HL-60/S4 (cell line): ENCODE results near the gene INSL3.
"Not testable (repeated sequence)": the region's sequence is repeated elsewhere in the genome, so short reads cannot be mapped to it uniquely, and the experiment has no call there.

Experiments used
- in situ Hi-C: fragments of 300-500 bp; cut with MboI; formaldehyde crosslinking; loops from 2 replicates; pipeline ENCODE4 v1.14.3; 2022; ENCODE audit warnings: low sequenced_read_pairs

INSL3 gene

DNA sequence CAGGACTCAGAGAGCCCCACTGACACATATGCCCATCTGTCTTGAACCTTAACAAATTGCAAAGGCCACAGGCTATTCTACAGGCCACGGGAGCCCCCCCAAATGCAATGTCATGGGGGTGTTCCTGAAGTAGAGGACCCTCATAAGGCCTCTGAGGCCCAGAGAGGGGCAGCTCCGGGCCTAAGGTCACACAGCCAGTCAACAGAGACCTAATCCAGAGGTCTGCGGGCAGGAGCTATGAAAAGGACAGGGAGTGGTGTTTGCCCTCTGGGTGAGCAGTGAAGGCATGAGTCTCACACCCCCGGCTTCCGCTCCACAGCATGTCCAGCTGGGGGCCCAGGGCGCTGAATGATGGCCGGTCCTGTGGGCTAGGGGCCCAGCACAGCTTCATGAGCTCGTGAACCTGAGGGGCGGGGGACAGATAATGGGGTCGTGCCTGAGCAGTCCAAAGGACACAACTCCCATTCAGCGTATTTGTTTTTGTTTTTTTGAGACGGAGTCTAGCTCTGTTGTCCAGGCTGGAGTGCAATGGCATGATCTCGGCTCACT is 5.3 kb upstream of the INSL3 start:
- in situ Hi-C loops = no loop called here

DNA sequence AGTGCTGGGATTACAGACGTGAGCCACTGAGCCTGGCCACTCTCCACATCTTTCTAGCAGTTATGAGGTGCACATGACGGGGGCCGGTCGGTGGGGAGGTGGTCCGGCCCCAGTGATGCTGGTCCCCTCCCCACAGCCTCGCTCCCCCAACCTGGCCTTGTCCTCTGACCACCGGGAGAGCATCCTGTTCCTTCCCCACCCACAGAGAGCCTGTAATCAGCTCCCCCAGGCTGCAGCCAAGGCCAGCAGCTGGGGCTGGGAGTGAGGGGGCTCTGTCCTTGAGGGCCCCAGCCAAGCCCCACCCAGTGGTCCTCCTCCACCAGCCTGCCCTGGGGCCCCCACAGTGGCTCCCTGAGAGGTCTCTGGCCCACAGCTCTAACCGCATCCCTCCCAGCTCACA is 3.0 kb upstream of the INSL3 start:
- in situ Hi-C loops = no loop called here

DNA sequence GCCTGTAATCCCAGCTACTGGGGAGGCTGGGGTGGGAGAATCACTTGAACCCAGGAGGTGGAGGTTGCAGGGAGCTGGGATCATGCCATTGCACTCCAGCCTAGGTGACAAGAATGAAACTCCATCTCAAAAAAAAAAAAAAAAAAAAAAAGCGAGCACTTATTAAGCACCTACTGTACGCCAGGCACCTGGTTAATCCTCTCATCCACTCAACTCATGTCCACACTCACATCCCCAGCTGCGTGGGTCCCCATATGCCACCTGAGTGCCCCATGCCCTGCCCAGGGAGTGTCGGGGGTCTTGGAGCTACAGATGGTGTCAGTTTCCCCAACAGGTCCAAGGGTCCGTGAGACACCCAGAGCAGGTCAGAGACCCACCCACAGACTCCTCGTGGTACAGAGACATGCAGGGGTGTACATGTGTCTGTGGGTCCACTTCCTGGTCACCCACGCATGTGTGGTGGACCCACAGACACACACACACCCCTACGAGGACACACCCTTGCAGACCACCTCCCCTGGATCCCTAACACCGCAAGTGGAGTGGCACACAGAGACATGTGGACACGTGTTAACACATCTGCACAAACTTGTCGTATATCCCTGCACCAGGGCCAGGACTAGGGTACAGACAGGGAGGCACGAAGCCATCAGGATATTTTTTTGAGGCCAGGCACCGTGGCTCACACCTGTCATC is 3.5 kb downstream of the INSL3 start:
- in situ Hi-C loops = no loop called here

DNA sequence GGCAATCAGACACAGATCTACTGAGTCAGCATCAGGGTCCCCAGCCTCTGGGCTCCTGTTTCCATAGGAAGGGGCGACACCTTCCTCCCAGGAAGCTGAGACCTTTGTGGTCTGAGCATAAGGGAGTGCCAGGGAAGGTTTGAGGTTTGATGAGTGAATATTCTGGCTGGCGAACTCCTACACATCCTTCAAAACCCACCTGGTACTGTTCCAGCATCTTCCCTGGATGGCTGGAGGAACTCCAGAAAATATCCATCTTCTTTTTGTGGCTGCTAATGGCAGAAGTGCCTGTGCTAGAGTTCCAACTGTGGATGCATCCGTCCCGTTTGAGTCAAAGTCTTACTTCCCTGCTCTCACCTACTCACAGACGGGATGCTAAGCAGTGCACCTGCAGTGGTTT is 9.2 kb downstream of the INSL3 start:
- in situ Hi-C loops = no loop called here

DNA sequence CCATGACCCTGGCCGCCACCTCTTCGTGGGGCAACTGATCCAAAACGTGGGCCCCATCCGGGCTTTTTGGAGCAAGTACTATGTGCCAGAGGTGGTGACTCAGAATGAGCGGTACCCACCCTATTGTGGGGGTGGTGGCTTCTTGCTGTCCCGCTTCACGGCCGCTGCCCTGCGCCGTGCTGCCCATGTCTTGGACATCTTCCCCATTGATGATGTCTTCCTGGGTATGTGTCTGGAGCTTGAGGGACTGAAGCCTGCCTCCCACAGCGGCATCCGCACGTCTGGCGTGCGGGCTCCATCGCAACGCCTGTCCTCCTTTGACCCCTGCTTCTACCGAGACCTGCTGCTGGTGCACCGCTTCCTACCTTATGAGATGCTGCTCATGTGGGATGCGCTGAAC is 9.6 kb downstream of the INSL3 start:
- in situ Hi-C loops = no loop called here

DNA sequence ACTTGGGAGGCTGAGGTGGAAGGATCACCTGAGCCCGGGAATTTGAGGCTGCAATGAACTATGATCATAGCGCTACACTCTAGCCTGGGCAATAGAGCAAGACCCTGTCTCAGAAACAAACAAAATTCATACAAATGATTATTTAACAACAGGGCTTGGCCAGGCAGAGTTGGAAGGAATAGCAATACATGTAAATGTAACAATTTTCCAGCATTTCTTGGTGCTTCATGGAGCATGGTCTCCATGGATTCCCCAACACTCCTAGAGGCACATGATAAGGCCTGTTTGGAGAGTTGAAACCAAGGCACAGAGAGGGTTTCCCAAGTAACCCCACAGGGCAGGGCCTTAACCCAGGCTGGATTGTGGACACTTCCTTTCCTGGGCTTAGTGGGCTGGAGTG is 10.2 kb downstream of the INSL3 start:
- in situ Hi-C loops = no loop called here

DNA sequence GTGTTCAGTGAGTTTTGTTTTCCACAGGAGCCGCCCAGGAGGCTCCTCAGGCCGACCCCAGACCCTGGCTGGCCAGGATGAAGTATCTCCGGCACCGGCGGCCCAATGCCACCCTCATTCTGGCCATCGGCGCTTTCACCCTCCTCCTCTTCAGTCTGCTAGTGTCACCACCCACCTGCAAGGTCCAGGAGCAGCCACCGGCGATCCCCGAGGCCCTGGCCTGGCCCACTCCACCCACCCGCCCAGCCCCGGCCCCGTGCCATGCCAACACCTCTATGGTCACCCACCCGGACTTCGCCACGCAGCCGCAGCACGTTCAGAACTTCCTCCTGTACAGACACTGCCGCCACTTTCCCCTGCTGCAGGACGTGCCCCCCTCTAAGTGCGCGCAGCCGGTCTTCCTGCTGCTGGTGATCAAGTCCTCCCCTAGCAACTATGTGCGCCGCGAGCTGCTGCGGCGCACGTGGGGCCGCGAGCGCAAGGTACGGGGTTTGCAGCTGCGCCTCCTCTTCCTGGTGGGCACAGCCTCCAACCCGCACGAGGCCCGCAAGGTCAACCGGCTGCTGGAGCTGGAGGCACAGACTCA is 13.5 kb downstream of the INSL3 start:
- in situ Hi-C loops = no loop called here

DNA sequence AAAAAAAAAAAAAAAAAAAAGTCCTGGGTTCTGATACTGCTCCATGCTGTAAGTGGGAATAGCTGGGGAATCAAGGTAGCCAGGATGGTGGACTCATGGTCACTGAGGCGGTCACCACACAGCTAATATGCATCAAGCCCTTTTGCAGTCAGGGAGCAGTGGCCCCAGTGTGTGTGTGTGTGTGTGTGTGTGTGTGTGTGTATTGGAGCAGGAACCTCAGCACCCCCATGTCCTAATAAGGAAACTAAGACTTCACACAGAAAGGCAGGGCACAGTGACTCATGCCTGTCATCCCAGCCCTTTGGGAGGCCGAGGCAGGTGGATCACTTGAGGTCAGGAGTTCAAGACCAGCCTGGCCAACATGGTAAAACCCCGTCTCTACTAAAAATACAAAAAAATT is 14.4 kb downstream of the INSL3 start:
- in situ Hi-C loops = no loop called here

DNA sequence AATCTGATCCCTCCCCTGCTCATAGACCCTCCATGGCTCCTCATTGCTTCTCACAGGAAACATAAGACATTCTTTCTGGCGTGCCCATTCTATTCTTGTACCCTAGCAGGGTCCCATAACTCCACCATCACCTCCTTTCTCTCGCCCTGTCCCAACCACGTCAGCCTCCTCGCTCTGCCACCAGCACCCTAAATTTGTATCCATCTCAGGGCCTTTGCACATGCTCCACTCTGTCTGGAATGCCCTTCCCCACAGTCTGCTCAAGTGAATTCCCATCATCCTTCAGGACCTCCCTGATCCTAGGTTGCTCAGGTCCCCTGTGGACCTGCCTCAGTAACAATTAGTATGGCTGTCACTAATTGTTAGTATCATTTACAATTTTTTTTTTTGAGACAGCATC is 15.9 kb downstream of the INSL3 start:
- in situ Hi-C loops = no loop called here

DNA sequence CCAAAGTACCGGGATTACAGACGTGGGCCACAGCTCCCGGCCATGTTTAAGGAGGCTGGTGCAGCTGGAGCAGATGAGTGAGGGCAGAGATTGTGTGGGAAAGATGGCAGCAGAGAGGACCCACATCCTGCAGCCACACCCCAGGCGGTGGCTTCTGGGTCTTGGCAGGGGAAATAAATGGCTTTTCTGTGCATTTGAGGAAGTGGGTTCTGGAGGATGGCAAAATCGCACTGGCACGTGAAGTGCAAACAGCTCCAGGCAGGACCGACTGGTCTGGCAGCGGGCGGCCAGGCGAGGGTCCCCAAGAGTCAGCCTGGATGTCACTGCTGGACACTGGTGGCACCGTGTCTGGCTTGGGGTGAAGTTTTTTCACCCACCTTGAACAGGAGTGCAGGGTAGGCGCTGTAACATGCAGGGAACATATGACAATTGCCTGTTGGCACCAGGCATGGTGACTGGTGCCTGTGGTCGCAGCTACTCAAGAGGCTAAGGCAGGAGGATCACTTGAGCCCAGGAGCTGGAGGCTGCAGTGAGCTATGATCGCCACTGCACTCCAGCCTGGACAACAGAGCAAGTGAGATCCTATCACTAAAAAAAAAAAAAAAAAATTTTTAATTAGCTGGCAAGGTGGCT is 17.9 kb downstream of the INSL3 start:
- in situ Hi-C loops = no loop called here

DNA sequence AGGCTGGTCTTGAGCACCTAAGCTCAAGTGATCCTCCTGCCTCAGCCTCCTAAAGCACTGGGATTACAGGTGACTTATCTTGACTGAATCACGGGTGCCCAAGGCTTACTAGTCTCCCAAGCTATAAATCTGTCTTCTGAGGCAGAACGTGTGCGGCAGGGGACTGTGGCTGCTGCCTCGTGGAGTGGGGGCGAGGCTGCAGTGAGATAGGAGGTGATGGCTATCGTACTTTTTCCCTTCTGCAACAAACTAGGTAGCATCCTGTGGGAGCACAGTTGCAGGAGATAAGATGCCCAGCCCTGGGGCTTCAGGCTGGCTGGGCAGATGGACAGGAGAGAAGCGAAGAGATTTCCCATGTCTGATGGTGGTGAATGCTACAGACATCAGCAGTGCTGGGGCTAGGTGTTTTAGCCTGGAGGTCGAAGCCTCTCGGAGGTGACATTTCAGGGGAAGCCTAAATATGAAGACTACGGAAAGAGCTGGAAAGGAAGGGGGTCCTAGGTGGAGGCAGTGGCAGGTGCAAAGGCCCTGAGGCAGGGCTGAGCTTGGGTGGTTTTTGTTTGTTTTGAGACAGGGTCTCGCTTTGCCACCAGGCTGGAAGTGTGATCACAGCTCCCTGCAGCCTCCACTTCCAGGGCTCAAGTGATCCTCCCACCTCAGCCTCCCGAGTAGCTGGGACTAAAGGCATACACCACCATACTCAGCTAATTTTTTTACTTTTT is 19.0 kb downstream of the INSL3 start:
- in situ Hi-C loops = no loop called here

DNA sequence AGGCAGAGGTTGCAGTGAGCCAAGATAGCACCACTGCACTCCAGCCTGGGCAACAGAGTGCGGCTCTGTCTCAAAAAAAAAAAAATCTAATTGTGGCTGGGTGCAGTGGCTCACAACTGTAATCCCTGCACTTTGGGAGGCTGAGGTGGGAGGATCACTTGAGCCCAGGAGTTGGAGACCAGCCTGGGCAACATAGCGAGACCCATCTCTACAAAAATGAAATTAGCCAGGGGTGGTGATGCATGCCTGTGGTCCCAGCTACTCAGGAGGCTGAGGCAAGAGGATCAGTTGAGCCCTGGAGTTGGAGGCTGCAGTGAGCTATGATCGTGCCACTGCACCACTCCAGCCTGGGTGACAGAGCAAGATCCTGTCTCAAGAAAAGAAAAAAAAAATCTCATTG is 22.7 kb downstream of the INSL3 start:
- in situ Hi-C loops = not testable (repeated sequence)

DNA sequence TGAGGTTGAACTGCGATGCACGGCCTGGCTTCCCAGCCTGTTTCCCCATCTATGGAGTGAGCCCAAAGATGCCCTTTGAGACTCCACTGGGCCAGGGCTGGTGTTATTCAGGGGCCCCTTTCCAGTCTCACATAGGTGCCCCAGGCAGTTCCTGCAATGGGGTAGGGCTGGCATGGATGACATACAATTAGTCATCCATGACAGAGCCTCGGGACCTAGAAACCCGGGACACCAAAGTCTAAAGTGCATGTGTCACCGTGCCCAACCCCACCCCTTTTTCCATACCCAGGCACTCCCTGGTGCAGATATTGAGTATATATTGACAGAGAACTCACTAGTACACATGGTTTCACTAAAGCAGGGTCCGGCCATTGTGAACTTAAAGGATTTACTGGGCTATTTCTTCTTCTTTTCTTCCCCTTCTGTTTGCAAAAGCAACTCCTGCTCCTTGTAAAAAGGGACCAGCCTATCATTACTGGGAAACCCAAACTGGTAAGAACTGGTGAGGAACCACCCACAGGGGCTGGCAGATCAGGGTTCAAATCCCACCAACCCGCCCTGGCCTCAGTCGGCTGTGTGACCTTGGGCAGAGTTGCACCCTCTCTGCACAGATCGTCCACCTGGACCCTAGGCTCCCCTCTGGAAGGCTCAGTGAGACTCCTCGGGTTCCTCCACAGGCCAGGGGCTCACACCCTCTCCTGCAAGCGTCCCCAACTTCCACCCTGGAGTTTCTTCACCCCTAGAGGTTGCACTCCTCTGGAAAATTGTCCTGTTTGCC is 23.7 kb downstream of the INSL3 start:
- in situ Hi-C loops = no loop called here

DNA sequence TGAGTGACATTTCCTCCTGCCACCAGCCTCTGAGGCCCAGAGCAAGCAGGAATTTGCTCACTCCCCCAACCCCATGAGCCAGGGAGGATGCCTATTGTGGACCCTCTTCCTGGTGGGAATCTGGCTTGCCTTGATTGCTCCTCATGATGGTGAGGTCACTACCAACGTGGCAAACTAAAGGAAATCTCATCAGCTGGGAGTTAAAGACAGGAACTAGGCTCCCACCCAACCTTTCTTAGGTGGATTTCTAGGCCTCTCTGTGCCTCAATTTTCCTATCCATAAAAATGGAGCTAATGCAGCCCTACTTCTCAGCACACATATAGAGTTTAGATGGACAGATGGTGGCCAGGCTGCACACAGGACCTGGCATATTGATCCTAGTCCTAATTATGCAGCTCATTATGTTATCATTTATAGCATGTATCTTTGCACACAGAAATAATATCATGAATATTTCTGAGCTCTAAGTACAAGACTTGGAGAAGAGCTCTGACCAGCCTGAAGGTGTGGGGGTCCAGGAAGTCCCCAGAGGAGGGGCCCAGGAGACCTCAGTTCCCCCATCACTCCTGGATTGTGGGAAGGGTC is 24.4 kb downstream of the INSL3 start:
- in situ Hi-C loops = no loop called here

DNA sequence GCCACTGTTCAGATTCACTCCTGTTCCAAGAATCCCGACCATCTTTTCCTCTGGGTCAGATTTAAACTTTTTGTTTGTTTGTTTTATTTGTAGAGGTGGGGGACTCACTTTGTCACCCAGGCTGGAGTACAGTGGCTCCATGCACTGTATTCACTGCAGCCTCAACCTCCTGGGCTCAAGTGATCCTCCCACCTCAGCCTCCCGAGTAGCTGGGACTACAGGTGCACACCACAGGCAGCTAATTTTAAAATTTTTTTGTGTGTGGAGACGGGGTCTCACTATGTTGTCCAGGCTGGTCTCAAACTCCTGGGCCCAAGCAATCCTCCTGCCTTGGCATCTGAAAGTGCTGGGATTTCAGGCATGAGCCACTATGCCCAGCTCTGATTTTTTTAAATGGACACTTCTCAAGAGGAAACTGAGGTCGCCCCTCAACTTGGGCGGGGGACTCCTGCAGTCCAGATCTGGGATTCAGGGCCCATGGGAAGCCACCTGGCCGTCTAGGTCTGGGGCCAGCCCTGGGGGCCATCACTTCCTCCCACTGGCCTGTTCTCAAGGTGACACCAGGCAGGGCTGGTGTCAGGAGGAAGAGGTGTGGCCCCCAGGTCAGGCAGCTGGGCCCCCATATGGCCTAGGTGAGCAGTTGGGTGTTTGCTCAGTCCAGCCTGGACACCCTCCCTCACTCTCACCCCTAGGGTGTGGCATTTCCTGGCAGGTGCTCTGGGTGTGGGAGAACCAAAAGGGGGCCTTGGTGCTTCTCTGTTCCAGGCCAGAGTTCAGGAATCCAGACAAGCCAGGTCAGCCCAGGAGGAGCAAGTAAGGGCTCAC is 25.1 kb downstream of the INSL3 start:
- in situ Hi-C loops = no loop called here

DNA sequence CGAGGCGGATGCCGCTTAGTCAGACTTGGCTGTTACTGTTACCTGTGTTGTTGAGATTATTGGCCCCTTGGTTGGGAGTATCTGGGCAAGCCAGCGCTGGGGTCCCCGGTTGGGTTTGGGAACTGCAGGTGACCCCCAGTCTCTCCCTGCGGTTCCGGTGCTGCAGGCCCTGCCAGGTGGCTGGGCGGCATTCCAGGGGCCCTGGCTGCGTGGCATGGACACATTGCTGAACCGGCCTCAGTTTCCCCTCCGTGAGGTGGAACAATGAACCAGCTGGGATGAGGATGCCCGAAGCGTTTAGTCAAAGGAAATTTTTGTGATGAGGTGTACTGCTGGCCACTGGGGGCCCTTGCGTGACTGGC is 25.8 kb downstream of the INSL3 start:
- in situ Hi-C loops = no loop called here

DNA sequence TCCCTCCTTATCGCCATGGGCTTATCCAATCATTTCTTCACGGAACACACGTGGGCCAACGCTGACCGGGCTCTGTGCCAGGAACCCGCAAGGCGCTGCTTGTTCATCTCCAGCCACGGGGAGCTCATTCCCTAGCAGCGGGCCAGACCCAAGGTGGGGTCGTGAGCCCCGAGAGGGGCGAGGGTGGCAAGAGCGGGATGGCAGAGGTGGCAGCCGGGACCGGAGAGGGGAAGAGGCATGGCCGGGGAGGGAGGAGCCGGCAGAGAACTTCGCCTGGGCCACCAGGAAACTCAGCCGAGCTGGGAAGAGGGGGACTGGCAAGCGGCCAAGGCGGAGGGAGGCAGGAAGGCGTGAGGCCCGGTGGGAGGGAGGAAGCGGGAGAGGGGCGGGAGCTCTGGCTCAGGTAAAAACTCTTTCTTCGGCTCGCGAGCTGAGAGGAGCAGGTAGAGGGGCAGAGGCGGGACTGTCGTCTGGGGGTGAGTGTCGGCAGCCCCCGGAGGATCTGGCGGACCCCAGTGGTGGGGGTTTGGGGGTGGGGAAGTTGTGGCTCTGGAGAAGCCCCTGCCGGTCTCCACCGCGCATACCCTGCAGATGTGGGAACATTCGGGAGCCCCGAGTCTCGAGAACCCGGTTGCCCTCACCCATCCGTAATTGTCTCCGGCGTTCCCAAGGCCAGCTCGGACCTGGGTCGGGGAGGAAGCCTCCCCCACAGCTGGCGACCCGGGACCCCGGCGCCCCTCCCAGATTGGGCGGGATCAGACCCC is 26.4 kb downstream of the INSL3 start, which contains the start of gene B3GNT3:
Gene B3GNT3, plus strand, starts transcription at position 408 of the 764 bp plus-strand sequence. CDS start 12,670 bp downstream, outside the sequence.
- in situ Hi-C loops = no loop called here

DNA sequence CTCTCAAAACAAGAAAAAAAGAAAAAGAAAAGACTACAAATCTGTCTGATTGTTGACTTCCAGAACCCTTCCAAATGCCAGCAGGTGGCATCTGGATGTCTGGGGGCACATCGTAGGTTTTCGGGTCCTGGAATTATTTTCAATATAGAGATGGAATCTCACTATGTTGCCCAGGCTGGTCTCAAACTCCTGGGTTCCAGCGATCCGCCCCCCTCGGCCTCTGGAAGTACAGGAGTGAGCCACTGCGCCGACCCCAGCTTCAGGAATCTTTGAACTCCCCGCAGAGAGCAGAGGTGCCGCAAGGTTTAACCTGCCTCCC is 26.9 kb downstream of the INSL3 start:
- in situ Hi-C loops = no loop called here
